BJ (cell line): ENCODE data around the gene LRRC45. TPM values are rescaled to one million over a fixed set of nuclear protein-coding genes. Genes with fewer than 3 reads are reported as not detected.
A peak's percentile ranks its signal among the peaks of the same experiment; 100 is the strongest.

ENCODE experiments used
- CTCF ChIA-PET: fragments of 350-600 bp; formaldehyde crosslinking; extraction: SDS; loops from one replicate; lab custom pipeline; 2021; ENCODE audit warnings: antibody characterized with exemption, inconsistent platforms; lab: Yijun Ruan, JAX
- POLR2A ChIA-PET: fragments of 300-600 bp; sonication (Branson Sonifier 250); formaldehyde crosslinking; extraction: SDS; loops from one replicate; lab custom pipeline; 2021; ENCODE audit warnings: antibody characterized with exemption; lab: Charles Lee
- DNase-seq: peaks from one replicate; pipeline ENCODE4 v3.0.0-alpha.2; 2011; ENCODE audit warnings: low read depth
- H3K27me3 ChIP-seq: 2 replicates; pipeline ENCODE4 v1.6.0; 2011; ENCODE audit warnings: low read length; ENCODE audit not compliant: control insufficient read depth, insufficient read depth
- H3K36me3 ChIP-seq: 2 replicates; pipeline ENCODE4 v1.5.1; 2011; ENCODE audit warnings: low read length; ENCODE audit not compliant: control insufficient read depth, insufficient read depth
- H3K4me3 ChIP-seq: 2 replicates; pipeline ENCODE4 v1.5.1; 2011; ENCODE audit warnings: low read depth, mild to moderate bottlenecking, control low read depth, low read length
- polyA plus RNA-seq: library from polyadenylated mRNA; depleted of rRNA; stranded (reverse); fragments of >200 nt; gene quantifications from 2 replicates; pipeline ENCODE4 v1.2.3, GENCODE V29; 2011
- TF ChIP-seq, protein P1 (sequence below): IDR thresholded peaks from 2 replicates; pipeline ENCODE4 v1.5.1; 2011; ENCODE audit warnings: low read depth, mild to moderate bottlenecking, control low read depth, inconsistent platforms, low read length, moderate library complexity; ENCODE audit not compliant: insufficient read depth

The LRRC45 gene
- polyA plus RNA-seq, 1 experiment = 6.0 TPM

DNA sequence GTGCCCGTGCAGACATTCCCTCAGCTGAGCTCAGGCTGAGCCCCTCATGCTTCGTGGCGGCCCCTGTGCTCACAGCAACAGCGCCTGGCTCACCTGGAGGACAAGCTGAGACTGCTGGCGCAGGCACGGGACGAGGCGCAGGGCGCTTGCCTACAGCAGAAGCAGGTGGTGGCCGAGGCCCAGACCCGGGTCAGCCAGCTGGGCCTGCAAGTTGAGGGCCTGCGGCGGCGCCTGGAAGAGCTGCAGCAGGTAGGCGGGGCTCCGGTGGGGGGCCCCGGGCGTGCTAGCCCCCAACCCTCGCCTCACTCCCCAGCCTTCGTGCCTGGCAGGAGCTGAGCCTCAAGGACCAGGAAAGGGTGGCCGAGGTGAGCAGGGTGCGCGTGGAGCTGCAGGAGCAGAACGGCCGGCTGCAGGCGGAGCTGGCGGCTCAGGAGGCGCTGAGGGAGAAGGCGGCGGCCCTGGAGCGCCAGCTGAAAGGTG is 6.9 kb downstream of the LRRC45 start:
- H3K36me3 ChIP-seq = peaks cover 4% of the 10 kb centered on the region
- ChIA-PET POLR2A (interaction anchor here (0.6 to 0.9 kb wide), 2 partner anchors 135 to 199 kb away, joined by 4 read pairs; partner anchors contain the start of gene SLC16A3), CTCF (interaction anchor here (0.5 to 4.8 kb wide), 37 partner anchors 9 to 387 kb away, joined by 3 to 101 read pairs (median 6); partner anchors contain the start of genes CENPX, GPS1, NOTUM and RFNG)
- H3K27me3 ChIP-seq = no peaks in the 10 kb centered on the region
- no peak for DNase-seq
- TF ChIP-seq, protein P1, sequence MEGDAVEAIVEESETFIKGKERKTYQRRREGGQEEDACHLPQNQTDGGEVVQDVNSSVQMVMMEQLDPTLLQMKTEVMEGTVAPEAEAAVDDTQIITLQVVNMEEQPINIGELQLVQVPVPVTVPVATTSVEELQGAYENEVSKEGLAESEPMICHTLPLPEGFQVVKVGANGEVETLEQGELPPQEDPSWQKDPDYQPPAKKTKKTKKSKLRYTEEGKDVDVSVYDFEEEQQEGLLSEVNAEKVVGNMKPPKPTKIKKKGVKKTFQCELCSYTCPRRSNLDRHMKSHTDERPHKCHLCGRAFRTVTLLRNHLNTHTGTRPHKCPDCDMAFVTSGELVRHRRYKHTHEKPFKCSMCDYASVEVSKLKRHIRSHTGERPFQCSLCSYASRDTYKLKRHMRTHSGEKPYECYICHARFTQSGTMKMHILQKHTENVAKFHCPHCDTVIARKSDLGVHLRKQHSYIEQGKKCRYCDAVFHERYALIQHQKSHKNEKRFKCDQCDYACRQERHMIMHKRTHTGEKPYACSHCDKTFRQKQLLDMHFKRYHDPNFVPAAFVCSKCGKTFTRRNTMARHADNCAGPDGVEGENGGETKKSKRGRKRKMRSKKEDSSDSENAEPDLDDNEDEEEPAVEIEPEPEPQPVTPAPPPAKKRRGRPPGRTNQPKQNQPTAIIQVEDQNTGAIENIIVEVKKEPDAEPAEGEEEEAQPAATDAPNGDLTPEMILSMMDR = no peak
- H3K4me3 ChIP-seq = no peak overlapping the region

DNA sequence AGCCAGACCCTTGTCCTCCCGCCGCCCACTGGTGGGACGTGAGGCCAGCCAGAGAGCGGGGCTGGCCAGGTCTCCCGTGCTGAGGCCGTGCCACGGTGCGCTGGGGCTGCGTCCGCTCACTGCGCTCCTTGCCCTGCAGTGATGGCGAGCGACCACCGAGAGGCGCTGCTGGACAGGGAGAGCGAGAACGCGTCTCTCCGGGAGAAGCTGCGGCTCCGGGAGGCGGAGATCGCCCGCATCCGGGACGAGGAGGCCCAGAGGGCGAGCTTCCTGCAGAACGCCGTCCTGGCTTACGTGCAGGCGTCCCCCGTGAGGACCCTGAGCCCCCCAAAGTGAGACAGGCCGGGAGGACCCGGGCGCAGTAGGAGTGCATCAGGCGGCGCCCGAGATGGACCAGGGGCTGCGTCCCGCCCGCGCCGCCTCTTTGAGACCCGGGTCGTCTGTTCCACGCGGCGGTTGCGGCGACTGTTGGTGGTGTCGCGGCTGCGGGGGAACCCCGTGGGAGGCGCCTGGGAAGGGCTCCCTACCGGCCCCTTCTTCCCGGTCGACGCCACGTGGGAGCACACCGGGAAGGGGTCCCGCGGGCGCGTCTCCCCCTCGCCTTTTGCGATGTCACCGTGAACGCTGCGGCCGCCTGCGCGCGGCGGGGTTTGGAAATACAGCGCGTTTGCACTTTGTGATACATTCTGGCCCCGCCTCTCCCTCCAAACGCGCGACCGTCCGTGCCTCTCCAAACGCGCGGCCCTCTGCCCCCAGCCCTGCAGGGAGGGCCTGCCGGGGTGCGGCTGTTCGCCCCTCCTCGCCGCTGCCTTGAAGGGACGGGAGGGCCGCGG is 7.6 kb downstream of the LRRC45 start:
- ChIA-PET POLR2A (interaction anchor here (0.6 to 0.9 kb wide), 2 partner anchors 135 to 199 kb away, joined by 4 read pairs; partner anchors contain the start of gene SLC16A3), CTCF (interaction anchor here (0.6 to 4.8 kb wide), 50 partner anchors 8 to 522 kb away, joined by 3 to 101 read pairs (median 4); partner anchors contain the start of genes CENPX, GPS1, NOTUM and RFNG)
- peak overlapping the region; percentile 47 for H3K4me3 ChIP-seq
- peaks cover 4% of the 10 kb centered on the region for H3K36me3 ChIP-seq
- TF ChIP-seq, protein P1 = peak; percentile 91
- H3K27me3 ChIP-seq = no peaks in the 10 kb centered on the region
- no peak for DNase-seq

DNA sequence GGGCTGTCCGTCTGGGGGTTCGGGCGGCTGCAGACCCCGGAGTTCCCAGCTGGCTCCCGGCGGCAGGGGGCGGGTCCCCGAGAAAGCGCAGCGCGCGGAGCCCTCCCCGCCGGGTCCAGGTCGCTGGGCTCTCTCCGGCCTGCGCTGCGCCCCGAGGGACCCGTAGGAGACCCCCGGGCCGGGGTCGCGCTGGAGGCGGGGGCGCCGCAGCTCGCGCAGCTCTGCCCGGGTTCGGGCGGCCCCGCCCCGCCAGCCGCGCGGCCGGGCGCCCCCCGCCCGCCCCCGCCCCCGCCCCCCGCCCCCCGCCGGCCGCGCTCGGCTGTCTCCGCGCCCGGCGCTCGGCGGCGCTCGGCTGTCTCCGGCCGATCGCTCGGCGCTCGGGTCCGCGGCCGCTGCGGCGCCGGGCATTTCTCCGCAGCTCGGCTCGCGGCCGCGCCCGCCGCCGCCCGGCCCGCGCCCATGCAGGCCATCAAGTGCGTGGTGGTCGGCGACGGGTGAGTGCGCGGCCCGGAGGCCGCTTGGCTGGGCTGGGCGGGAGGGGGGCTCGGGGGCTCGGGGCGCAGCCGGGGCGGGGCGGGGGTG is 8.3 kb downstream of the LRRC45 start, which contains the start of gene RAC3:
Gene RAC3 (plus strand): TSS at position 376 of the 582 bp plus-strand sequence. CDS start 84 bp downstream, at position 460.
- H3K36me3 ChIP-seq = peaks cover 4% of the 10 kb centered on the region
- peak within 1 kb of the TSS; percentile 47 for H3K4me3 ChIP-seq
- TF ChIP-seq, protein P1 = no peak
- ChIA-PET POLR2A (no interaction called here), CTCF (interaction anchor here (0.6 to 4.8 kb wide), 13 partner anchors 11 to 313 kb away, joined by 3 to 101 read pairs (median 6); partner anchors contain the start of genes CENPX, GPS1, NOTUM and RFNG)
- H3K27me3 ChIP-seq = no peaks in the 10 kb centered on the region
- DNase-seq = no peak

DNA sequence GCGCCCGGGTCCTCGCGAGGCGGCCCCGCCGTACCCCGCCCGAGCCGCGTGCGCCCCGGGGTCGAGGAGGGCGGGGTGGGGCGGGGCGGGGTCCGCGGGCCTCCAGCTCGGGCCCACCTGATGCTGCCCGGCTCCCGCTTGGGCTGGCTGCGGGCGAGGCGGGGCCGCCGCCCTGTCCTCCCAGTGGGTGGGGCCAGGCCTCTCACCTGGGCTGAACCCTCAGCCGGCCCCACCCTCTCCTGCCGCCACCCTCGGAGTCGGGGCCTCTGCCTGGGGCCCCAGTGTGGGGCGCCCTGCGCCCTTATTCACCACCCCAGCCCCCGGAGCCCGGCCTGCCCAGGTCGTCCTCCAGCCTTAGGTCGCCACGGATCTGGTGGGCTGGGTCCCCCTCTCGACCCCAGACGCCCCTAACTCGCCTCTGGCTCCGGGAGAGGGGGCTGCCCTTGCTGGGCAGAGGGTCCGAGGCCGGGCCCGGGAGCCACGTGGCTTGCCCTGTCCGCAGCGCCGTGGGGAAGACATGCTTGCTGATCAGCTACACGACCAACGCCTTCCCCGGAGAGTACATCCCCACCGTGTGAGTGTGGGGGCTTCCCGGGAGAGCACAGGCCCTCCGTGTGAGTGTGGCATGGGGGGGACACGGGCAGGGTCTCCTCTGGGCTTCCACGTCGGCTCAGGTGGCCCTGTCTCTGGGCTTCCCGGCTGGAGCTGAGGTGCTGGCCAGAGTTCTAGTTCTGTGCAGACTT is 9.0 kb downstream of the LRRC45 start:
- ChIA-PET POLR2A (no interaction called here), CTCF (interaction anchor here (1.1 to 3.5 kb wide), 4 partner anchors 10 to 130 kb away, joined by 4 to 13 read pairs (median 5); no protein-coding TSS in a partner anchor)
- Histone ChIP-seq H3K27me3 (no peaks in the 10 kb centered on the region), H3K4me3 (peak overlapping the region; percentile 44), H3K36me3 (peaks cover 2% of the 10 kb centered on the region; the same call in 1 of the 2 replicates)
- TF ChIP-seq, protein P1 = no peak
- DNase-seq = no peak
